ENCODE results near the gene NFYA.

NFYA gene

GRCh38 chr6:41072836-41073202, at the start of gene NFYA:
TSS of gene NFYA (plus strand) at chr6:41072974. CDS start at chr6:41079090, 6,116 bp downstream.
- no peak for DNase-seq (ENCODE audit: low spot score)

GRCh38 chr6:41023114-41023513, 49.7 kb upstream of the NFYA start:
- FAIRE-seq (no peak), DNase-seq (ENCODE audit: low spot score) (no peak)

More at GRCh38 chr6:41072836-41073202, at the start of gene NFYA:
- peak; percentile 94 for FAIRE-seq

GRCh38 chr6:41025966-41026530, 46.7 kb upstream of the NFYA start:
- FAIRE-seq (no peak), DNase-seq (ENCODE audit: low spot score) (no peak)

- FAIRE-seq: no peak
- DNase-seq (ENCODE audit: low spot score): no peak
Observed at GRCh38 chr6:41027241-41027640, 45.5 kb upstream of the NFYA start.

- no peak for FAIRE-seq
Observed at GRCh38 chr6:41027799-41028560, 44.8 kb upstream of the NFYA start.

GRCh38 chr6:41028561-41029412, 44.0 kb upstream of the NFYA start:
- FAIRE-seq: no peak

More at GRCh38 chr6:41027799-41028560, 44.8 kb upstream of the NFYA start:
- DNase-seq (ENCODE audit: low spot score): peak; percentile 53

GRCh38 chr6:41032830-41033229, 39.9 kb upstream of the NFYA start:
- FAIRE-seq (no peak), DNase-seq (ENCODE audit: low spot score) (no peak)

More at GRCh38 chr6:41028561-41029412, 44.0 kb upstream of the NFYA start:
- no peak for DNase-seq (ENCODE audit: low spot score)

GRCh38 chr6:41033776-41034175, 39.0 kb upstream of the NFYA start:
- FAIRE-seq (no peak), DNase-seq (ENCODE audit: low spot score) (no peak)

GRCh38 chr6:41036186-41036585, 36.6 kb upstream of the NFYA start:
- FAIRE-seq: no peak
- DNase-seq (ENCODE audit: low spot score): no peak

GRCh38 chr6:41036601-41037000, 36.2 kb upstream of the NFYA start:
- no peak for DNase-seq (ENCODE audit: low spot score)
- FAIRE-seq: no peak

GRCh38 chr6:41037107-41037900, 35.5 kb upstream of the NFYA start:
- no peak for FAIRE-seq
- DNase-seq (ENCODE audit: low spot score): no peak

GRCh38 chr6:41038205-41038604, 34.6 kb upstream of the NFYA start:
- no peak for DNase-seq (ENCODE audit: low spot score)
- FAIRE-seq: no peak

GRCh38 chr6:41039060-41039998, 33.4 kb upstream of the NFYA start, which contains the start of gene UNC5CL:
TSS of gene UNC5CL (minus strand) at chr6:41039221. CDS start at chr6:41035074, 4,147 bp downstream.
- FAIRE-seq (no peak), DNase-seq (ENCODE audit: low spot score) (peak; percentile 47)

- DNase-seq (ENCODE audit: low spot score) (peak; percentile 83), FAIRE-seq (peak; percentile 92)
Observed at GRCh38 chr6:41040101-41040939, 32.5 kb upstream of the NFYA start.

GRCh38 chr6:41040940-41041536, 31.7 kb upstream of the NFYA start:
- DNase-seq (ENCODE audit: low spot score) (no peak), FAIRE-seq (no peak)

- DNase-seq (ENCODE audit: low spot score) (no peak), FAIRE-seq (no peak)
Observed at GRCh38 chr6:41042226-41043055, 30.3 kb upstream of the NFYA start, which contains the start of gene TSPO2. TSS of gene TSPO2 (plus strand) at chr6:41042467. CDS start at chr6:41042986, 519 bp downstream.

GRCh38 chr6:41043151-41043550, 29.6 kb upstream of the NFYA start:
- DNase-seq (ENCODE audit: low spot score): no peak
- no peak for FAIRE-seq

- DNase-seq (ENCODE audit: low spot score): no peak
- no peak for FAIRE-seq
Observed at GRCh38 chr6:41045664-41046063, 27.1 kb upstream of the NFYA start.

Measured in RCC 7860 (cell line).